Brain microvascular endothelial cell (primary cell): ENCODE measurements around the gene ALDH3B1.

Source experiments
- DNase-seq: peaks from one replicate; pipeline ENCODE4 v3.0.0-alpha.2; 2020
- H3K27ac ChIP-seq: fragments of 250-450 bp; sonication (Bioruptor Pico); 2 replicates; pipeline ENCODE4 v1.5.1; 2020; ENCODE audit warnings: mild to moderate bottlenecking, moderate library complexity
- H3K27me3 ChIP-seq: fragments of 250-450 bp; sonication (Bioruptor Pico); replicated peaks from 2 replicates; pipeline ENCODE4 v1.5.1; 2020; ENCODE audit warnings: mild to moderate bottlenecking
- H3K36me3 ChIP-seq: fragments of 250-450 bp; sonication (Bioruptor Pico); replicated peaks from 2 replicates; pipeline ENCODE4 v1.5.1; 2020; ENCODE audit warnings: mild to moderate bottlenecking
- H3K4me3 ChIP-seq: 2 replicates; pipeline ENCODE4 v1.5.1; 2011; ENCODE audit warnings: low read depth, mild to moderate bottlenecking, control low read depth, low read length, moderate library complexity
- in situ Hi-C: cut with HindIII; loops from 2 replicates; pipeline ENCODE4 v1.10.0; 2017; ENCODE audit warnings: low sequenced_read_pairs, low pct_ligation_motif_present
- TF ChIP-seq, protein P1 (sequence below): IDR thresholded peaks from 2 replicates; pipeline ENCODE4 v1.5.1; 2011; ENCODE audit warnings: low read depth, mild to moderate bottlenecking, moderate library complexity, low read length, control low read depth, inconsistent platforms; ENCODE audit errors: missing control alignments

Gene ALDH3B1

GRCh38 chr11:68036141-68036716 is 26.1 kb downstream of the ALDH3B1 start:
- in situ Hi-C loops = no loop called here
- TF ChIP-seq, protein P1, sequence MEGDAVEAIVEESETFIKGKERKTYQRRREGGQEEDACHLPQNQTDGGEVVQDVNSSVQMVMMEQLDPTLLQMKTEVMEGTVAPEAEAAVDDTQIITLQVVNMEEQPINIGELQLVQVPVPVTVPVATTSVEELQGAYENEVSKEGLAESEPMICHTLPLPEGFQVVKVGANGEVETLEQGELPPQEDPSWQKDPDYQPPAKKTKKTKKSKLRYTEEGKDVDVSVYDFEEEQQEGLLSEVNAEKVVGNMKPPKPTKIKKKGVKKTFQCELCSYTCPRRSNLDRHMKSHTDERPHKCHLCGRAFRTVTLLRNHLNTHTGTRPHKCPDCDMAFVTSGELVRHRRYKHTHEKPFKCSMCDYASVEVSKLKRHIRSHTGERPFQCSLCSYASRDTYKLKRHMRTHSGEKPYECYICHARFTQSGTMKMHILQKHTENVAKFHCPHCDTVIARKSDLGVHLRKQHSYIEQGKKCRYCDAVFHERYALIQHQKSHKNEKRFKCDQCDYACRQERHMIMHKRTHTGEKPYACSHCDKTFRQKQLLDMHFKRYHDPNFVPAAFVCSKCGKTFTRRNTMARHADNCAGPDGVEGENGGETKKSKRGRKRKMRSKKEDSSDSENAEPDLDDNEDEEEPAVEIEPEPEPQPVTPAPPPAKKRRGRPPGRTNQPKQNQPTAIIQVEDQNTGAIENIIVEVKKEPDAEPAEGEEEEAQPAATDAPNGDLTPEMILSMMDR = no peak
- Histone ChIP-seq H3K36me3 (peaks cover 14% of the 10 kb centered on the region), H3K27me3 (no peaks in the 10 kb centered on the region), H3K4me3 (no peak overlapping the region), H3K27ac (no peak overlapping the region)
- DNase-seq = no peak

GRCh38 chr11:68036717-68037239 is 26.7 kb downstream of the ALDH3B1 start:
- no peak overlapping the region for H3K27ac ChIP-seq
- in situ Hi-C loops = no loop called here
- TF ChIP-seq, protein P1 = no peak
- H3K4me3 ChIP-seq = no peak overlapping the region
- no peaks in the 10 kb centered on the region for H3K27me3 ChIP-seq
- no peak for DNase-seq
- peaks cover 20% of the 10 kb centered on the region for H3K36me3 ChIP-seq

GRCh38 chr11:68037411-68038225 is 27.5 kb downstream of the ALDH3B1 start:
- Histone ChIP-seq H3K4me3 (no peak overlapping the region), H3K27ac (no peak overlapping the region), H3K27me3 (no peaks in the 10 kb centered on the region), H3K36me3 (peaks cover 21% of the 10 kb centered on the region)
- DNase-seq = no peak
- in situ Hi-C loops = no loop called here
- TF ChIP-seq, protein P1 = no peak

GRCh38 chr11:68038226-68038717 is 28.1 kb downstream of the ALDH3B1 start:
- in situ Hi-C loops = no loop called here
- peak overlapping the region; percentile 68 for H3K4me3 ChIP-seq
- H3K27me3 ChIP-seq = no peaks in the 10 kb centered on the region
- TF ChIP-seq, protein P1 = no peak
- DNase-seq = no peak
- peaks cover 24% of the 10 kb centered on the region for H3K36me3 ChIP-seq
- peak overlapping the region; percentile 75 for H3K27ac ChIP-seq

GRCh38 chr11:68038718-68039525 is 28.8 kb downstream of the ALDH3B1 start, which contains the start of gene TCIRG1:
TCIRG1 (plus strand) TSS chr11:68039025; CDS start chr11:68041272, 2,247 bp downstream.
- DNase-seq = peak; percentile 46
- TF ChIP-seq, protein P1 = no peak
- Histone ChIP-seq H3K4me3 (peak within 1 kb of the TSS; percentile 68), H3K27ac (peak within 1 kb of the TSS; percentile 75), H3K27me3 (no peaks in the 10 kb centered on the region), H3K36me3 (peaks cover 23% of the 10 kb centered on the region)
- in situ Hi-C loops = no loop called here
